BLaER1 (cell line): ENCODE data around the gene MAGEB2.

ENCODE experiments used
- H3K27ac ChIP-seq: shearing (Covaris generic); formaldehyde crosslinking; 2 replicates; pipeline ENCODE4 v1.8.1; 2022
- H3K27me3 ChIP-seq: shearing (Covaris generic); formaldehyde crosslinking; 2 replicates; pipeline ENCODE4 v1.8.1; 2022
- H3K36me3 ChIP-seq: shearing (Covaris generic); formaldehyde crosslinking; 2 replicates; pipeline ENCODE4 v1.8.1; 2022
- H3K4me1 ChIP-seq: shearing (Covaris generic); formaldehyde crosslinking; 2 replicates; pipeline ENCODE4 v1.8.1; 2022
- H3K4me2 ChIP-seq: shearing (Covaris generic); formaldehyde crosslinking; 2 replicates; pipeline ENCODE4 v1.8.1; 2022
- H3K4me3 ChIP-seq: shearing (Covaris generic); formaldehyde crosslinking; 2 replicates; pipeline ENCODE4 v1.8.1; 2022
- H3K9ac ChIP-seq: shearing (Covaris generic); formaldehyde crosslinking; 2 replicates; pipeline ENCODE4 v1.8.1; 2022
- H3K9me3 ChIP-seq: shearing (Covaris generic); formaldehyde crosslinking; 2 replicates; pipeline ENCODE4 v1.8.1; 2022
- H4K20me1 ChIP-seq: shearing (Covaris generic); formaldehyde crosslinking; 2 replicates; pipeline ENCODE4 v1.8.1; 2022
- Cebpa-rat ChIP-seq: shearing (Covaris generic); IDR thresholded peaks from 2 replicates; pipeline ENCODE4 v1.8.1; 2022

Gene MAGEB2

GRCh38 chrX:30224536-30224935 lies 9.2 kb downstream of the MAGEB2 start:
- Histone ChIP-seq H3K4me3 (no peak overlapping the region), H3K4me1 (peaks cover 13% of the 10 kb centered on the region), H3K9me3 (no peaks in the 10 kb centered on the region), H3K9ac (no peak overlapping the region), H3K4me2 (no peak overlapping the region), H3K36me3 (no peaks in the 10 kb centered on the region), H3K27me3 (no peaks in the 10 kb centered on the region), H4K20me1 (no peaks in the 10 kb centered on the region), H3K27ac (no peak overlapping the region)
- no peak for TF ChIP-seq Cebpa-rat

GRCh38 chrX:30228526-30228925 lies 13.2 kb downstream of the MAGEB2 start:
- Histone ChIP-seq H3K4me2 (peak overlapping the region; percentile 39), H4K20me1 (no peaks in the 10 kb centered on the region), H3K4me3 (no peak overlapping the region), H3K36me3 (no peaks in the 10 kb centered on the region), H3K27me3 (no peaks in the 10 kb centered on the region), H3K9me3 (0 out of 2 replicates have a peak, but pooled peaks cover 4% of the 10 kb centered on the region), H3K27ac (no peak overlapping the region), H3K4me1 (peaks cover 13% of the 10 kb centered on the region), H3K9ac (no peak overlapping the region)
- no peak for TF ChIP-seq Cebpa-rat

GRCh38 chrX:30230395-30230794 lies 15.0 kb downstream of the MAGEB2 start, which contains the start of gene MAGEB3:
TSS of gene MAGEB3 (plus strand) at chrX:30230657. CDS start at chrX:30235925, 5,268 bp downstream.
- Histone ChIP-seq H3K9ac (no peak within 1 kb of the TSS), H3K4me3 (no peak within 1 kb of the TSS), H3K4me1 (peaks cover 13% of the 10 kb centered on the region), H3K27ac (no peak within 1 kb of the TSS), H3K27me3 (no peaks in the 10 kb centered on the region), H3K9me3 (0 out of 2 replicates have a peak, but pooled peaks cover 4% of the 10 kb centered on the region), H3K36me3 (no peaks in the 10 kb centered on the region), H4K20me1 (no peaks in the 10 kb centered on the region), H3K4me2 (no peak within 1 kb of the TSS)
- TF ChIP-seq Cebpa-rat: no peak

- peaks cover 3% of the 10 kb centered on the region; the same call in 1 of the 2 replicates for H3K9me3 ChIP-seq
- H3K4me1 ChIP-seq: no peaks in the 10 kb centered on the region
- H3K4me2 ChIP-seq: no peak within 1 kb of the TSS
- no peak within 1 kb of the TSS for H3K9ac ChIP-seq
- H3K4me3 ChIP-seq: no peak within 1 kb of the TSS
- no peak for TF ChIP-seq Cebpa-rat
- no peaks in the 10 kb centered on the region for H3K27me3 ChIP-seq
- H3K36me3 ChIP-seq: no peaks in the 10 kb centered on the region
- no peaks in the 10 kb centered on the region for H4K20me1 ChIP-seq
- no peak within 1 kb of the TSS for H3K27ac ChIP-seq
Observed at GRCh38 chrX:30241724-30242415, 26.5 kb downstream of the MAGEB2 start, which contains the start of gene MAGEB4. TSS of gene MAGEB4 (plus strand) at chrX:30242000. CDS start at chrX:30242136, 136 bp downstream.

GRCh38 chrX:30246769-30247489 lies 31.6 kb downstream of the MAGEB2 start, which contains the start of gene MAGEB1:
TSS of gene MAGEB1 (plus strand) at chrX:30247146. CDS start at chrX:30250494, 3,348 bp downstream.
- no peak within 1 kb of the TSS for H3K4me2 ChIP-seq
- no peak within 1 kb of the TSS for H3K9ac ChIP-seq
- H3K27ac ChIP-seq: no peak within 1 kb of the TSS

GRCh38 chrX:30248854-30249253 lies 33.5 kb downstream of the MAGEB2 start:
- no peaks in the 10 kb centered on the region for H4K20me1 ChIP-seq
- H3K9ac ChIP-seq: no peak overlapping the region
- no peak overlapping the region for H3K27ac ChIP-seq
- H3K36me3 ChIP-seq: no peaks in the 10 kb centered on the region
- peaks cover 11% of the 10 kb centered on the region; the same call in 1 of the 2 replicates for H3K9me3 ChIP-seq
- no peaks in the 10 kb centered on the region for H3K4me1 ChIP-seq
- no peaks in the 10 kb centered on the region for H3K27me3 ChIP-seq
- no peak overlapping the region for H3K4me3 ChIP-seq
- TF ChIP-seq Cebpa-rat: no peak
- no peak overlapping the region for H3K4me2 ChIP-seq

More at GRCh38 chrX:30246769-30247489, 31.6 kb downstream of the MAGEB2 start, which contains the start of gene MAGEB1:
- no peaks in the 10 kb centered on the region for H3K27me3 ChIP-seq
- no peak within 1 kb of the TSS for H3K4me3 ChIP-seq
- H3K4me1 ChIP-seq: no peaks in the 10 kb centered on the region
- no peaks in the 10 kb centered on the region for H3K36me3 ChIP-seq
- no peak for TF ChIP-seq Cebpa-rat
- H3K9me3 ChIP-seq: peaks cover 11% of the 10 kb centered on the region; the same call in 1 of the 2 replicates
- no peaks in the 10 kb centered on the region for H4K20me1 ChIP-seq

GRCh38 chrX:30253257-30253656 lies 37.9 kb downstream of the MAGEB2 start:
- Histone ChIP-seq H3K27me3 (no peaks in the 10 kb centered on the region), H3K4me3 (no peak overlapping the region), H3K36me3 (no peaks in the 10 kb centered on the region), H3K9ac (no peak overlapping the region), H3K4me1 (no peaks in the 10 kb centered on the region), H3K9me3 (peaks cover 7% of the 10 kb centered on the region; the same call in 1 of the 2 replicates), H3K4me2 (no peak overlapping the region), H3K27ac (no peak overlapping the region), H4K20me1 (no peaks in the 10 kb centered on the region)
- no peak for TF ChIP-seq Cebpa-rat

GRCh38 chrX:30259927-30260326 lies 44.6 kb downstream of the MAGEB2 start:
- H3K4me3 ChIP-seq: no peak overlapping the region
- H3K36me3 ChIP-seq: no peaks in the 10 kb centered on the region
- H3K4me2 ChIP-seq: no peak overlapping the region
- H3K9me3 ChIP-seq: peaks cover 7% of the 10 kb centered on the region; the same call in 1 of the 2 replicates
- H3K4me1 ChIP-seq: no peaks in the 10 kb centered on the region
- no peak overlapping the region for H3K27ac ChIP-seq
- H3K9ac ChIP-seq: no peak overlapping the region
- TF ChIP-seq Cebpa-rat: no peak
- H4K20me1 ChIP-seq: no peaks in the 10 kb centered on the region
- no peaks in the 10 kb centered on the region for H3K27me3 ChIP-seq

- Histone ChIP-seq H3K4me1 (no peaks in the 10 kb centered on the region), H3K9me3 (peaks cover 4% of the 10 kb centered on the region; the same call in 1 of the 2 replicates), H4K20me1 (no peaks in the 10 kb centered on the region), H3K9ac (no peak overlapping the region), H3K27ac (no peak overlapping the region), H3K4me2 (no peak overlapping the region), H3K27me3 (no peaks in the 10 kb centered on the region), H3K36me3 (no peaks in the 10 kb centered on the region), H3K4me3 (no peak overlapping the region)
- no peak for TF ChIP-seq Cebpa-rat
Observed at GRCh38 chrX:30261012-30261411, 45.6 kb downstream of the MAGEB2 start.

- no peak overlapping the region for H3K27ac ChIP-seq
- H3K9ac ChIP-seq: no peak overlapping the region
- no peak overlapping the region for H3K4me3 ChIP-seq
- H3K9me3 ChIP-seq: no peaks in the 10 kb centered on the region
- no peak for TF ChIP-seq Cebpa-rat
- H3K27me3 ChIP-seq: no peaks in the 10 kb centered on the region
- H3K4me2 ChIP-seq: no peak overlapping the region
- H4K20me1 ChIP-seq: no peaks in the 10 kb centered on the region
- H3K4me1 ChIP-seq: no peaks in the 10 kb centered on the region
- H3K36me3 ChIP-seq: no peaks in the 10 kb centered on the region
Observed at GRCh38 chrX:30262763-30263162, 47.4 kb downstream of the MAGEB2 start.
